Caco-2 (cell line): ENCODE data around the gene MSANTD2. TPM values are rescaled to one million over a fixed set of nuclear protein-coding genes. Genes with fewer than 3 reads are reported as not detected.

Source experiments
- BruUV-seq: library from RNA; stranded (reverse); fragments of 400-500 nt; replicated peaks from 2 replicates; lab custom pipeline; 2021; lab: Mats Ljungman, UMichigan
- CTCF ChIA-PET: fragments of 300-600 bp; sonication (Branson Sonifier 250); formaldehyde crosslinking; loops from one replicate; lab custom pipeline; 2022; ENCODE audit warnings: antibody characterized with exemption; lab: Charles Lee
- POLR2A ChIA-PET: fragments of 300-600 bp; sonication (Branson Sonifier 250); formaldehyde crosslinking; loops from one replicate; lab custom pipeline; 2022; ENCODE audit warnings: antibody characterized with exemption; lab: Charles Lee
- DNase-seq, 2 experiments: peaks; one replicate each; pipeline versions ENCODE4 v3.0.0 to v3.0.0-alpha.2; 2020 to 2022
- H3K27me3 ChIP-seq: replicated peaks from 2 replicates; pipeline ENCODE4 v1.6.0; 2011; ENCODE audit warnings: low read length; ENCODE audit not compliant: control insufficient read depth, insufficient read depth
- H3K36me3 ChIP-seq: 2 replicates; pipeline ENCODE4 v1.5.1; 2011; ENCODE audit warnings: low read length; ENCODE audit not compliant: control insufficient read depth, insufficient read depth
- H3K4me1 ChIP-seq: fragments of 250-450 bp; sonication (Bioruptor Pico); 2 replicates; pipeline ENCODE4 v1.5.1; 2020; ENCODE audit warnings: mild to moderate bottlenecking
- H3K4me3 ChIP-seq: 2 replicates; pipeline ENCODE4 v1.5.1; 2011; ENCODE audit warnings: low read depth, mild to moderate bottlenecking, control low read depth, low read length
- H3K9me3 ChIP-seq: fragments of 250-450 bp; sonication (Bioruptor Pico); 2 replicates; pipeline ENCODE4 v1.5.1; 2020; ENCODE audit warnings: mild to moderate bottlenecking, moderate library complexity
- H3K27ac Mint-ChIP-seq: one replicate; pipeline ENCODE4 v1.8.0; 2022; ENCODE audit warnings: mixed read lengths; ENCODE audit not compliant: unreplicated experiment
- H3K27me3 Mint-ChIP-seq: one replicate; pipeline ENCODE4 v1.8.0; 2022; ENCODE audit warnings: mixed read lengths; ENCODE audit not compliant: insufficient read depth, unreplicated experiment
- H3K36me3 Mint-ChIP-seq: one replicate; pipeline ENCODE4 v1.8.0; 2022; ENCODE audit warnings: mild to moderate bottlenecking, mixed read lengths; ENCODE audit not compliant: insufficient read depth, unreplicated experiment
- H3K4me1 Mint-ChIP-seq: one replicate; pipeline ENCODE4 v1.8.0; 2022; ENCODE audit warnings: low read depth, mixed read lengths; ENCODE audit not compliant: unreplicated experiment
- H3K4me3 Mint-ChIP-seq: one replicate; pipeline ENCODE4 v1.8.0; 2022; ENCODE audit warnings: mild to moderate bottlenecking, moderate library complexity, mixed read lengths; ENCODE audit not compliant: unreplicated experiment
- H3K9me3 Mint-ChIP-seq: one replicate; pipeline ENCODE4 v1.8.0; 2022; ENCODE audit warnings: mixed read lengths; ENCODE audit not compliant: unreplicated experiment
- CTCF ChIP-seq, 2 experiments: fragments of 200-600 bp in 1 of 2; IDR thresholded peaks; 1 replicate in 1 of 2; 2 replicates in 1 of 2; pipeline versions ENCODE4 v1.5.1 to v1.8.0; 2011 to 2022; ENCODE audit warnings: antibody characterized with exemption in 1 of 2, control low read depth in 1 of 2, inconsistent platforms in 1 of 2, low read depth in 1 of 2, low read length in 1 of 2, mild to moderate bottlenecking in 1 of 2, moderate library complexity in 1 of 2; ENCODE audit not compliant: insufficient read depth in 1 of 2, severe bottlenecking in 1 of 2, unreplicated experiment in 1 of 2
- intact Hi-C: fragments of 100-400 bp; cut with micrococcal nuclease; formaldehyde crosslinking; loops from one replicate; pipeline ENCODE4 v1.10.0; 2022; ENCODE audit not compliant: unreplicated experiment
- total RNA-seq: library from RNA; stranded (reverse); gene quantifications from 2 replicates; pipeline ENCODE4 v1.2.3, GENCODE V29; 2022

The MSANTD2 gene
- total RNA-seq, 1 experiment from 2014 or later = 28.3 TPM

- no peak overlapping the region for H3K27ac Mint-ChIP-seq
- Histone ChIP-seq H3K4me3 (peak overlapping the region; percentile 52), H3K4me1 (peaks cover 24% of the 10 kb centered on the region), H3K27me3 (no peaks in the 10 kb centered on the region), H3K36me3 (no peaks in the 10 kb centered on the region), H3K9me3 (no peaks in the 10 kb centered on the region)
- intact Hi-C loops = loop anchor here (1.0 to 2.0 kb wide), 2 partner anchors 14 to 17 kb away; no protein-coding TSS in a partner anchor
- no peaks in the 10 kb centered on the region for H3K9me3 Mint-ChIP-seq
- BruUV-seq = TSS peak; percentile 21
- peak overlapping the region; percentile 72 for H3K4me3 Mint-ChIP-seq
- H3K27me3 Mint-ChIP-seq = no peaks in the 10 kb centered on the region
- ChIA-PET POLR2A (interaction anchor here (0.9 kb wide), 1 partner anchor 88 kb away, joined by 3 read pairs; the partner anchor contains the start of genes SIAE and SPA17), CTCF (interaction anchor here (0.7 to 3.8 kb wide), 10 partner anchors 9 to 117 kb away, joined by 3 to 50 read pairs (median 10); partner anchors contain the start of gene VSIG2)
- peaks cover 22% of the 10 kb centered on the region for H3K36me3 Mint-ChIP-seq
- peaks cover 10% of the 10 kb centered on the region for H3K4me1 Mint-ChIP-seq
- no peak for DNase-seq
- TF ChIP-seq CTCF (IDR thresholded peaks at IDR 0.05; ENCODE audit: insufficient read depth in 1 of 2, low read depth in 1 of 2, low read length in 1 of 2, severe bottlenecking in 1 of 2, unreplicated experiment in 1 of 2) = no peak
Observed at GRCh38 chr11:124761301-124762104, 38.7 kb downstream of the MSANTD2 start.

GRCh38 chr11:124760806-124761205 lies 39.4 kb downstream of the MSANTD2 start:
- ChIA-PET CTCF (interaction anchor here (0.7 to 3.8 kb wide), 3 partner anchors 15 to 94 kb away, joined by 3 to 50 read pairs (median 4); no protein-coding TSS in a partner anchor), POLR2A (interaction anchor here (0.9 kb wide), 1 partner anchor 87 kb away, joined by 3 read pairs; the partner anchor contains the start of genes SIAE and SPA17)
- no peaks in the 10 kb centered on the region for H3K27me3 ChIP-seq
- TF ChIP-seq CTCF (IDR thresholded peaks at IDR 0.05; ENCODE audit: insufficient read depth in 1 of 2, low read depth in 1 of 2, low read length in 1 of 2, severe bottlenecking in 1 of 2, unreplicated experiment in 1 of 2) = no peak
- peaks cover 16% of the 10 kb centered on the region for H3K36me3 Mint-ChIP-seq
- no peaks in the 10 kb centered on the region for H3K27me3 Mint-ChIP-seq
- H3K4me1 ChIP-seq = peaks cover 24% of the 10 kb centered on the region
- no peaks in the 10 kb centered on the region for H3K36me3 ChIP-seq
- no peak overlapping the region for H3K4me3 ChIP-seq
- H3K4me3 Mint-ChIP-seq = no peak overlapping the region
- no peaks in the 10 kb centered on the region for H3K9me3 Mint-ChIP-seq
- BruUV-seq = no TSS peak
- H3K27ac Mint-ChIP-seq = no peak overlapping the region
- intact Hi-C loops = no loop called here
- H3K4me1 Mint-ChIP-seq = peaks cover 10% of the 10 kb centered on the region
- H3K9me3 ChIP-seq = no peaks in the 10 kb centered on the region
- no peak for DNase-seq

- no peak for DNase-seq
- H3K27me3 ChIP-seq = no peaks in the 10 kb centered on the region
- no peak overlapping the region for H3K4me3 ChIP-seq
- ChIA-PET POLR2A (no interaction called here), CTCF (interaction anchor here (0.7 to 3.8 kb wide), 3 partner anchors 14 to 86 kb away, joined by 4 to 50 read pairs (median 4); partner anchors contain the start of gene SPA17)
- intact Hi-C loops = no loop called here
- H3K9me3 ChIP-seq = no peaks in the 10 kb centered on the region
- no peaks in the 10 kb centered on the region for H3K9me3 Mint-ChIP-seq
- H3K27ac Mint-ChIP-seq = no peak overlapping the region
- no TSS peak for BruUV-seq
- no peak overlapping the region for H3K4me3 Mint-ChIP-seq
- peaks cover 10% of the 10 kb centered on the region for H3K4me1 Mint-ChIP-seq
- H3K4me1 ChIP-seq = peaks cover 24% of the 10 kb centered on the region
- H3K27me3 Mint-ChIP-seq = no peaks in the 10 kb centered on the region
- no peaks in the 10 kb centered on the region for H3K36me3 ChIP-seq
- peaks cover 16% of the 10 kb centered on the region for H3K36me3 Mint-ChIP-seq
- no peak for TF ChIP-seq CTCF (IDR thresholded peaks at IDR 0.05; ENCODE audit: insufficient read depth in 1 of 2, low read depth in 1 of 2, low read length in 1 of 2, severe bottlenecking in 1 of 2, unreplicated experiment in 1 of 2)
Observed at GRCh38 chr11:124760205-124760652, 40.0 kb downstream of the MSANTD2 start.
